KOPT-K1 (cell line): ENCODE data around the gene CDCA7.

ENCODE experiments used
- H3K27ac ChIP-seq: fragments of 200-600 bp; sonication (generic); 2 replicates; pipeline ENCODE4 v1.5.1; 2016; ENCODE audit warnings: antibody characterized with exemption, mild to moderate bottlenecking, low read depth, low read length; ENCODE audit not compliant: poor library complexity, severe bottlenecking
- H3K36me3 ChIP-seq: fragments of 200-600 bp; sonication (generic); 2 replicates; pipeline ENCODE4 v1.5.1; 2017; ENCODE audit warnings: antibody characterized with exemption, mild to moderate bottlenecking, low read length, moderate library complexity; ENCODE audit not compliant: insufficient read depth
- H3K9me3 ChIP-seq: fragments of 200-600 bp; sonication (generic); 2 replicates; pipeline ENCODE4 v1.5.1; 2017; ENCODE audit warnings: antibody characterized with exemption, low read length, mild to moderate bottlenecking; ENCODE audit not compliant: insufficient read depth, poor library complexity, severe bottlenecking

The CDCA7 gene

GRCh38 chr2:173387079-173387478, 32.4 kb downstream of the CDCA7 start:
- H3K27ac ChIP-seq, result no peak overlapping the region

GRCh38 chr2:173387660-173388059, 33.0 kb downstream of the CDCA7 start:
- H3K36me3 ChIP-seq, result peaks cover 58% of the 10 kb centered on the region
- H3K27ac ChIP-seq, result no peak overlapping the region
- H3K9me3 ChIP-seq, result no peaks in the 10 kb centered on the region

More at GRCh38 chr2:173387079-173387478, 32.4 kb downstream of the CDCA7 start:
- Histone ChIP-seq H3K36me3 (peaks cover 59% of the 10 kb centered on the region), H3K9me3 (no peaks in the 10 kb centered on the region)

GRCh38 chr2:173388795-173389194, 34.1 kb downstream of the CDCA7 start:
- Histone ChIP-seq H3K9me3 (no peaks in the 10 kb centered on the region), H3K27ac (no peak overlapping the region)

GRCh38 chr2:173390036-173390435, 35.4 kb downstream of the CDCA7 start:
- H3K36me3 ChIP-seq, result peaks cover 36% of the 10 kb centered on the region
- H3K27ac ChIP-seq, result no peak overlapping the region
- no peaks in the 10 kb centered on the region for H3K9me3 ChIP-seq

More at GRCh38 chr2:173388795-173389194, 34.1 kb downstream of the CDCA7 start:
- H3K36me3 ChIP-seq, result peaks cover 47% of the 10 kb centered on the region

GRCh38 chr2:173392731-173393130, 38.1 kb downstream of the CDCA7 start:
- no peaks in the 10 kb centered on the region for H3K9me3 ChIP-seq
- no peak overlapping the region for H3K27ac ChIP-seq
- peaks cover 12% of the 10 kb centered on the region; the same call in 1 of the 2 replicates for H3K36me3 ChIP-seq

- no peak overlapping the region for H3K27ac ChIP-seq
- H3K36me3 ChIP-seq, result peaks cover 7% of the 10 kb centered on the region; the same call in 1 of the 2 replicates
- H3K9me3 ChIP-seq, result no peaks in the 10 kb centered on the region
These were observed 38.5 kb downstream of the CDCA7 start for GRCh38 chr2:173393186-173393585.

GRCh38 chr2:173393636-173394035, 39.0 kb downstream of the CDCA7 start:
- no peaks in the 10 kb centered on the region for H3K9me3 ChIP-seq
- H3K36me3 ChIP-seq, result peaks cover 7% of the 10 kb centered on the region; the same call in 1 of the 2 replicates
- no peak overlapping the region for H3K27ac ChIP-seq

- H3K27ac ChIP-seq, result no peak overlapping the region
- H3K36me3 ChIP-seq, result peaks cover 7% of the 10 kb centered on the region; the same call in 1 of the 2 replicates
- no peaks in the 10 kb centered on the region for H3K9me3 ChIP-seq
These were observed 39.7 kb downstream of the CDCA7 start for GRCh38 chr2:173394091-173394974.

GRCh38 chr2:173395567-173396351, 41.1 kb downstream of the CDCA7 start:
- Histone ChIP-seq H3K36me3 (no peaks in the 10 kb centered on the region), H3K9me3 (no peaks in the 10 kb centered on the region), H3K27ac (no peak overlapping the region)

GRCh38 chr2:173397539-173397938, 42.9 kb downstream of the CDCA7 start:
- no peaks in the 10 kb centered on the region for H3K9me3 ChIP-seq
- no peaks in the 10 kb centered on the region for H3K36me3 ChIP-seq
- no peak overlapping the region for H3K27ac ChIP-seq

GRCh38 chr2:173399229-173399628, 44.6 kb downstream of the CDCA7 start:
- no peak overlapping the region for H3K27ac ChIP-seq
- no peaks in the 10 kb centered on the region for H3K36me3 ChIP-seq
- no peaks in the 10 kb centered on the region for H3K9me3 ChIP-seq

- H3K36me3 ChIP-seq, result no peaks in the 10 kb centered on the region
- no peaks in the 10 kb centered on the region for H3K9me3 ChIP-seq
- no peak overlapping the region for H3K27ac ChIP-seq
These were observed 46.1 kb downstream of the CDCA7 start for GRCh38 chr2:173400760-173401159.

GRCh38 chr2:173401716-173402326, 47.1 kb downstream of the CDCA7 start:
- Histone ChIP-seq H3K36me3 (no peaks in the 10 kb centered on the region), H3K27ac (no peak overlapping the region), H3K9me3 (no peaks in the 10 kb centered on the region)

- Histone ChIP-seq H3K9me3 (no peaks in the 10 kb centered on the region), H3K36me3 (no peaks in the 10 kb centered on the region), H3K27ac (no peak overlapping the region)
These were observed 47.8 kb downstream of the CDCA7 start for GRCh38 chr2:173402405-173402974.
